NB4 (cell line): Measurements from ENCODE around the gene SLC39A8.

ENCODE experiments used
- POLR2A ChIP-seq: IDR thresholded peaks from 2 replicates; pipeline ENCODE4 v1.6.1; 2011; ENCODE audit warnings: mild to moderate bottlenecking; ENCODE audit not compliant: insufficient read length; ENCODE audit errors: extremely low read depth
- TF ChIP-seq, protein P1 (sequence below): IDR thresholded peaks from one replicate; pipeline ENCODE4 v1.5.1; 2012; ENCODE audit warnings: low read depth, low read length

- no peak for TF ChIP-seq POLR2A
- TF ChIP-seq, protein P1, sequence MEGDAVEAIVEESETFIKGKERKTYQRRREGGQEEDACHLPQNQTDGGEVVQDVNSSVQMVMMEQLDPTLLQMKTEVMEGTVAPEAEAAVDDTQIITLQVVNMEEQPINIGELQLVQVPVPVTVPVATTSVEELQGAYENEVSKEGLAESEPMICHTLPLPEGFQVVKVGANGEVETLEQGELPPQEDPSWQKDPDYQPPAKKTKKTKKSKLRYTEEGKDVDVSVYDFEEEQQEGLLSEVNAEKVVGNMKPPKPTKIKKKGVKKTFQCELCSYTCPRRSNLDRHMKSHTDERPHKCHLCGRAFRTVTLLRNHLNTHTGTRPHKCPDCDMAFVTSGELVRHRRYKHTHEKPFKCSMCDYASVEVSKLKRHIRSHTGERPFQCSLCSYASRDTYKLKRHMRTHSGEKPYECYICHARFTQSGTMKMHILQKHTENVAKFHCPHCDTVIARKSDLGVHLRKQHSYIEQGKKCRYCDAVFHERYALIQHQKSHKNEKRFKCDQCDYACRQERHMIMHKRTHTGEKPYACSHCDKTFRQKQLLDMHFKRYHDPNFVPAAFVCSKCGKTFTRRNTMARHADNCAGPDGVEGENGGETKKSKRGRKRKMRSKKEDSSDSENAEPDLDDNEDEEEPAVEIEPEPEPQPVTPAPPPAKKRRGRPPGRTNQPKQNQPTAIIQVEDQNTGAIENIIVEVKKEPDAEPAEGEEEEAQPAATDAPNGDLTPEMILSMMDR = no peak
These were observed 37.1 kb downstream of the SLC39A8 start for GRCh38 chr4:102308032-102308799.
